Adrenal gland (tissue), 12 donors: ENCODE measurements around the gene GPR68. TPM values are rescaled to one million over a fixed set of nuclear protein-coding genes. Genes with fewer than 3 reads are reported as not detected.

ENCODE experiments used
- DNase-seq, 7 donors: peaks; one replicate each; pipeline ENCODE4 v3.0.0-alpha.2; 2019 to 2020
- H3K27ac ChIP-seq, 5 donors: fragments of 200-600 bp; sonication (generic) in 4 of 5; 1 replicate in 3 of 5; 2 replicates in 2 of 5; pipeline versions ENCODE4 v1.5.1 to v1.8.0; 2016 to 2020; ENCODE audit warnings: mild to moderate bottlenecking in 1 of 5
- H3K27me3 ChIP-seq: fragments of 200-600 bp; 2 replicates; pipeline ENCODE4 v1.8.0; 2021
- H3K36me3 ChIP-seq, 2 donors: fragments of 200-600 bp; replicated peaks in 1 of 2; 1 replicate in 1 of 2; 2 replicates in 1 of 2; pipeline versions ENCODE4 v1.5.1 to v1.8.0; 2018 to 2022
- H3K4me1 ChIP-seq, 2 donors: fragments of 200-600 bp; replicated peaks in 1 of 2; 1 replicate in 1 of 2; 2 replicates in 1 of 2; pipeline versions ENCODE4 v1.5.1 to v1.8.0; 2018 to 2021
- H3K4me3 ChIP-seq, 4 donors: fragments of 200-600 bp; sonication (generic) in 3 of 4; one replicate each; pipeline ENCODE4 v1.5.1; 2016 to 2018
- H3K9me3 ChIP-seq, 3 donors: fragments of 200-600 bp; sonication (generic) in 1 of 3; replicated peaks in 1 of 3; 1 replicate in 2 of 3; 2 replicates in 1 of 3; pipeline versions ENCODE4 v1.5.1 to v1.8.0; 2016 to 2021
- CTCF ChIP-seq, 6 experiments: fragments of 450-650 bp in 4 of 6; fragments of 200-600 bp in 2 of 6; sonication (generic) in 1 of 6; IDR thresholded peaks; 1 replicate in 5 of 6; 2 replicates in 1 of 6; pipeline versions ENCODE4 v1.5.1 to v1.8.0; 2016 to 2021; ENCODE audit warnings: antibody characterized with exemption in 6 of 6, mild to moderate bottlenecking in 2 of 6, moderate library complexity in 1 of 6
- POLR2A ChIP-seq, 2 donors: fragments of 450-650 bp; IDR thresholded peaks; one replicate each; pipeline ENCODE4 v1.6.1; 2017; ENCODE audit warnings: antibody characterized with exemption in 2 of 2, mild to moderate bottlenecking in 2 of 2, moderate library complexity in 1 of 2
- WGBS, 4 donors: extraction: QIAGEN DNeasy Blood & Tissue Kit in 2 of 4; methylation state at CpG; one replicate each; pipeline versions ENCODE4 v1.1.5 to v1.1.7; 2013 to 2017; 5-methylcytosine and 5-hydroxymethylcytosine counted together
- intact Hi-C, 2 donors: fragments of 100-400 bp; cut with DNase I; formaldehyde crosslinking; loops; one replicate each; pipeline versions ENCODE4 v1.14.1 to v1.15.0; 2022 to 2023
- polyA plus RNA-seq, 3 donors: library from polyadenylated mRNA; stranded (reverse); fragments of 200-250 nt in 2 of 3; fragments of 350-450 nt in 1 of 3; fragmentation: Illumina TruSeq in 1 of 3; extraction: RNeasy Lipid Tissue Mini Kit (QIAGEN cat#74804) in 1 of 3; gene quantifications; one replicate each; pipeline ENCODE4 v1.2.3, GENCODE V29; 2013 to 2014
- total RNA-seq, 9 donors: library from RNA; depleted of rRNA in 4 of 9; stranded (reverse); fragments of >200 nt in 4 of 9; fragments of 120-200 nt in 1 of 9; fragmentation: NEBNext Ultra II Directional in 1 of 9; extraction: Animal tissue kit (Norgen Biotek cat#: 25700) in 1 of 9; gene quantifications; one replicate each; pipeline versions ENCODE4 v1.1.0 to v1.2.4, GENCODE V29; 2013 to 2023
- donor health status: healthy with polysubstance abuse.
- donor health status: Bipolar disorder and iron deficiency.
- donor health status: DM: yes; HTN: yes; CAD: no.
- donor health status: DM: no; HTN: no; CAD: no.
- donor health status: DM: no; HTN: no; CAD: no.
- donor health status: DM: yes; HTN: yes; CAD: no.

The GPR68 gene
- total and polyA plus RNA-seq, 12 donors = 0.28 to 4.5 (median 1.0) TPM; not detected in 1

- TF ChIP-seq POLR2A (IDR thresholded peaks at IDR 0.05) (no peak), CTCF (IDR thresholded peaks at IDR 0.05) (no peak)
- Histone ChIP-seq H3K4me1 (peaks cover 6 to 18% of the 10 kb centered on the region in 2 donors), H3K4me3 (no peak overlapping the region), H3K36me3 (no peaks in the 10 kb centered on the region), H3K9me3 (no peaks in the 10 kb centered on the region), H3K27ac (no peak overlapping the region), H3K27me3 (no peaks in the 10 kb centered on the region)
- WGBS, 4 donors = 70 to 85% (median 78%) methylated on average over 1 of the region's 1 CpG
- intact Hi-C loops = no loop called here
- DNase-seq = no peak
Measured at GRCh38 chr14:91256661-91257060, 12.2 kb upstream of the GPR68 start.

GRCh38 chr14:91255026-91255695, 10.7 kb upstream of the GPR68 start:
- no peak for TF ChIP-seq POLR2A (IDR thresholded peaks at IDR 0.05)
- Histone ChIP-seq H3K4me1 (peaks cover 6 to 21% of the 10 kb centered on the region in 2 donors), H3K36me3 (no peaks in the 10 kb centered on the region), H3K4me3 (no peak overlapping the region), H3K27me3 (no peaks in the 10 kb centered on the region), H3K27ac (no peak overlapping the region), H3K9me3 (no peaks in the 10 kb centered on the region)
- no peak for DNase-seq
- 78 to 86% (median 82%) methylated on average over 9 of the region's 9 CpGs for WGBS, 4 donors
- intact Hi-C loops = no loop called here

GRCh38 chr14:91254461-91254860, 10.0 kb upstream of the GPR68 start:
- Histone ChIP-seq H3K27ac (no peak overlapping the region), H3K36me3 (no peaks in the 10 kb centered on the region), H3K4me3 (no peak overlapping the region), H3K27me3 (no peaks in the 10 kb centered on the region), H3K9me3 (no peaks in the 10 kb centered on the region), H3K4me1 (peaks cover 6 to 24% of the 10 kb centered on the region in 2 donors)
- no peak for TF ChIP-seq POLR2A (IDR thresholded peaks at IDR 0.05)
- TF ChIP-seq CTCF (IDR thresholded peaks at IDR 0.05) = no peak
- intact Hi-C loops = no loop called here
- no peak for DNase-seq
- 73 to 81% (median 76%) methylated on average over 3 of the region's 3 CpGs for WGBS, 4 donors

GRCh38 chr14:91253795-91254323, 9.4 kb upstream of the GPR68 start:
- peak overlapping the region in 1 of 5 donors; percentile 68 for H3K27ac ChIP-seq
- WGBS, 4 donors = 3 to 73% (median 38%) methylated on average over 5 to 20 of the region's 20 CpGs
- no peak for TF ChIP-seq CTCF (IDR thresholded peaks at IDR 0.05)
- TF ChIP-seq POLR2A (IDR thresholded peaks at IDR 0.05) = no peak
- H3K27me3 ChIP-seq = no peaks in the 10 kb centered on the region
- no peaks in the 10 kb centered on the region for H3K9me3 ChIP-seq
- H3K4me1 ChIP-seq = peaks cover 6 to 24% of the 10 kb centered on the region in 2 donors
- no peaks in the 10 kb centered on the region for H3K36me3 ChIP-seq
- intact Hi-C loops = no loop called here
- DNase-seq = no peak
- peak overlapping the region in 2 of 4 donors; percentile 43 to 79 for H3K4me3 ChIP-seq
